HL-60 (cell line): ENCODE data around the gene FEN1.

Experiments used
- DNase-seq, 2 experiments: peaks; one replicate each; pipeline ENCODE4 v3.0.0-alpha.2; 2010 to 2020; ENCODE audit warnings: low read depth in 1 of 2, low spot score in 1 of 2
- H3K27ac ChIP-seq: fragments of 250-450 bp; sonication (Bioruptor Pico); replicated peaks from 2 replicates; pipeline ENCODE4 v1.5.1; 2020; ENCODE audit warnings: mild to moderate bottlenecking, moderate library complexity
- H3K27me3 ChIP-seq: fragments of 250-450 bp; sonication (Bioruptor Pico); 2 replicates; pipeline ENCODE4 v1.5.1; 2021; ENCODE audit warnings: mild to moderate bottlenecking, moderate library complexity; ENCODE audit not compliant: insufficient read depth, poor library complexity, severe bottlenecking
- H3K4me3 ChIP-seq: replicated peaks from 2 replicates; pipeline ENCODE4 v1.5.1; 2011; ENCODE audit warnings: mild to moderate bottlenecking, control low read depth, low read length; ENCODE audit not compliant: insufficient read depth
- GABPA ChIP-seq: IDR thresholded peaks from 2 replicates; pipeline ENCODE4 v1.6.1; 2012; ENCODE audit warnings: low read depth
- POLR2AphosphoS5 ChIP-seq: IDR thresholded peaks from 2 replicates; pipeline ENCODE4 v1.6.1; 2012; ENCODE audit warnings: low read depth
- SPI1 ChIP-seq: IDR thresholded peaks from 2 replicates; pipeline ENCODE4 v1.6.1; 2012; ENCODE audit warnings: low read depth, mild to moderate bottlenecking, borderline replicate concordance
- TF ChIP-seq, protein P1 (sequence below): IDR thresholded peaks from 2 replicates; pipeline ENCODE4 v1.6.1; 2012; ENCODE audit warnings: low read depth; ENCODE audit not compliant: insufficient replicate concordance
- TF ChIP-seq, protein P2 (sequence below): IDR thresholded peaks from one replicate; pipeline ENCODE4 v1.5.1; 2011; ENCODE audit warnings: low read length, control low read depth, inconsistent platforms; ENCODE audit not compliant: insufficient read depth

The FEN1 gene

DNA sequence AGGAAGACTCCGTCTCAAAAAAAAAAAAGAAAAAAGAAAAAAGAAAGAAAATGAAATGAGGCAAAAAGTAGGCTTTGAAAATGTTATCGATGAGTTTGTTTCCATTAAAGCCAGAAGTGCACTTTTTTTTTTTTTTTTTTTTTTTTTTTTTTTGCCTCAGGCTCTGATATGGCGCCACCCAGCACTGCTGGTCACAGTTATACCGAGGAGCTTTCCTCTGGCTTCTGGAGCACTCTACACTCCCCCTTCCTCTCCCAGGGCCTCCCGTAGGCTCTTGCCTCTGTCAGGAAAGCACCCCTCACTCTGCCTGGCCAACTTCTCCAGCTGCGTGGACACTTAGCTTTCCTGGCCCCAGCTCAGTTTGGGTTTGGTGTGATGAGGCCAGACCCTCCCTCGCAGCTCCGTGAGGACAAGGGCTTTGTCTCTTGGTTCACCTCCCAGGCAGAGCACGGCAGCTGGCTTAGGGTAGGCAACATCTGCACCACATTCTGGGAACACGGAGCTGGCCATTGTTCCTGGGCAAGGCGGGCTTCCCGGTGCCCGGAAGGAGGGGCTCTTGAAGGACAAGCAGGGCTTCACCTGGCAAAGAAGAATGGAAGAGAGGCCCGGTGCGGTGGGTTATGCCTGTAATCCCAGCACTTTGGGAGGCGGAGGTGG is 52.3 kb downstream of the FEN1 start:
- TF ChIP-seq POLR2AphosphoS5 (no peak), GABPA (no peak), SPI1 (no peak)
- TF ChIP-seq, protein P1, sequence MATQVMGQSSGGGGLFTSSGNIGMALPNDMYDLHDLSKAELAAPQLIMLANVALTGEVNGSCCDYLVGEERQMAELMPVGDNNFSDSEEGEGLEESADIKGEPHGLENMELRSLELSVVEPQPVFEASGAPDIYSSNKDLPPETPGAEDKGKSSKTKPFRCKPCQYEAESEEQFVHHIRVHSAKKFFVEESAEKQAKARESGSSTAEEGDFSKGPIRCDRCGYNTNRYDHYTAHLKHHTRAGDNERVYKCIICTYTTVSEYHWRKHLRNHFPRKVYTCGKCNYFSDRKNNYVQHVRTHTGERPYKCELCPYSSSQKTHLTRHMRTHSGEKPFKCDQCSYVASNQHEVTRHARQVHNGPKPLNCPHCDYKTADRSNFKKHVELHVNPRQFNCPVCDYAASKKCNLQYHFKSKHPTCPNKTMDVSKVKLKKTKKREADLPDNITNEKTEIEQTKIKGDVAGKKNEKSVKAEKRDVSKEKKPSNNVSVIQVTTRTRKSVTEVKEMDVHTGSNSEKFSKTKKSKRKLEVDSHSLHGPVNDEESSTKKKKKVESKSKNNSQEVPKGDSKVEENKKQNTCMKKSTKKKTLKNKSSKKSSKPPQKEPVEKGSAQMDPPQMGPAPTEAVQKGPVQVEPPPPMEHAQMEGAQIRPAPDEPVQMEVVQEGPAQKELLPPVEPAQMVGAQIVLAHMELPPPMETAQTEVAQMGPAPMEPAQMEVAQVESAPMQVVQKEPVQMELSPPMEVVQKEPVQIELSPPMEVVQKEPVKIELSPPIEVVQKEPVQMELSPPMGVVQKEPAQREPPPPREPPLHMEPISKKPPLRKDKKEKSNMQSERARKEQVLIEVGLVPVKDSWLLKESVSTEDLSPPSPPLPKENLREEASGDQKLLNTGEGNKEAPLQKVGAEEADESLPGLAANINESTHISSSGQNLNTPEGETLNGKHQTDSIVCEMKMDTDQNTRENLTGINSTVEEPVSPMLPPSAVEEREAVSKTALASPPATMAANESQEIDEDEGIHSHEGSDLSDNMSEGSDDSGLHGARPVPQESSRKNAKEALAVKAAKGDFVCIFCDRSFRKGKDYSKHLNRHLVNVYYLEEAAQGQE, result no peak
- TF ChIP-seq, protein P2, sequence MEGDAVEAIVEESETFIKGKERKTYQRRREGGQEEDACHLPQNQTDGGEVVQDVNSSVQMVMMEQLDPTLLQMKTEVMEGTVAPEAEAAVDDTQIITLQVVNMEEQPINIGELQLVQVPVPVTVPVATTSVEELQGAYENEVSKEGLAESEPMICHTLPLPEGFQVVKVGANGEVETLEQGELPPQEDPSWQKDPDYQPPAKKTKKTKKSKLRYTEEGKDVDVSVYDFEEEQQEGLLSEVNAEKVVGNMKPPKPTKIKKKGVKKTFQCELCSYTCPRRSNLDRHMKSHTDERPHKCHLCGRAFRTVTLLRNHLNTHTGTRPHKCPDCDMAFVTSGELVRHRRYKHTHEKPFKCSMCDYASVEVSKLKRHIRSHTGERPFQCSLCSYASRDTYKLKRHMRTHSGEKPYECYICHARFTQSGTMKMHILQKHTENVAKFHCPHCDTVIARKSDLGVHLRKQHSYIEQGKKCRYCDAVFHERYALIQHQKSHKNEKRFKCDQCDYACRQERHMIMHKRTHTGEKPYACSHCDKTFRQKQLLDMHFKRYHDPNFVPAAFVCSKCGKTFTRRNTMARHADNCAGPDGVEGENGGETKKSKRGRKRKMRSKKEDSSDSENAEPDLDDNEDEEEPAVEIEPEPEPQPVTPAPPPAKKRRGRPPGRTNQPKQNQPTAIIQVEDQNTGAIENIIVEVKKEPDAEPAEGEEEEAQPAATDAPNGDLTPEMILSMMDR, result no peak
- H3K27ac ChIP-seq, result no peak overlapping the region
- H3K4me3 ChIP-seq, result no peak overlapping the region
- H3K27me3 ChIP-seq, result no peaks in the 10 kb centered on the region
- no peak for DNase-seq

DNA sequence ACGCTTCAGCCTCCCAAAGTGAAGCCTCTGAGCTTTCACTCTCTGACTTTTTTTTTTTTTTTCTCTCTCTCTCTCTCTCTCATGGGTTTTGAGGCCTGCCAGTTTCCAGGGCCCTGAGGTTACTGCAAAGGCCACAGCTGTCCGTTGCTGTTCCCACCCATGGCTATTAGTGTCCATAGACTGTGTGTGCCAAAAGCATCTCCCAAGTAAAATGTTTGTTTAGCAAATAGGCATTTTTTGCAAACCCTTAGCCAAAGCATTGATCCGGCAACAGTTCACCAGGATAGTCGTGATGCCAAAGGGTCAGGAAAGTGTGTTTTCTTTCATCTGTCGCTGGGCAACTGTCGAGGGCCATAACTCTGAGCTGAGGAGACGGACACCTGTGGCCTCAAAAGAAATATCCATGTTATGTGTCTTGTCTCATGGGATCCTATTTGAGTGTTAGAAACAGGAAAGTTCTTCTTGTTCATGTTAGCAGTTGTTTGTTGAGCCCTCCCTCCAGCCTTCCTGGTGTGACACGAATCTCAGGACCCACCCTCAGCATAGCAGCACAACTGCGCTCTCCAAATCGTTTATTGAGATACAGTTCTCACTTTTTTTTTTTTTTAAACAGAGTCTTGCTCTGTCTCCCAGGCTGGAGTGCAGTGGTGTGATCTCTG is 53.8 kb downstream of the FEN1 start:
- DNase-seq, result no peak
- Histone ChIP-seq H3K27me3 (no peaks in the 10 kb centered on the region), H3K27ac (no peak overlapping the region), H3K4me3 (no peak overlapping the region)
- TF ChIP-seq POLR2AphosphoS5, result no peak
- TF ChIP-seq, protein P1, result no peak
- no peak for TF ChIP-seq SPI1
- no peak for TF ChIP-seq GABPA
